ENCODE results near the gene KRTCAP2. TPM values are rescaled to one million over a fixed set of nuclear protein-coding genes. Genes with fewer than 3 reads are reported as not detected.
A peak's percentile ranks its signal among the peaks of the same experiment; 100 is the strongest.
"Not testable (repeated sequence)": the region's sequence is repeated elsewhere in the genome, so short reads cannot be mapped to it uniquely, and the experiment has no call there.

The KRTCAP2 gene
- polyA plus RNA-seq = 100 to 1,000 TPM; 144 to 286 (median 201) TPM
- long read RNA-seq, donor 1 = 0 reads
- long read RNA-seq, donor 2, transcript KRTCAP2-201 (5 exons, 552 nt) = major isoform, 37 of 60 reads
- long read RNA-seq, donor 2, transcript KRTCAP2-206 (4 exons, 785 nt) = minor isoform, 23 of 60 reads
- long read RNA-seq, donor 2, partial matches to known transcripts = 0 of 60 reads
- long read RNA-seq, donor 2, other reads (novel, unspliced or antisense) = 0 of 60 reads
- long read RNA-seq, donor 3, transcript KRTCAP2-206 (4 exons, 785 nt) = major isoform, 52 of 98 reads
- long read RNA-seq, donor 3, transcript KRTCAP2-201 (5 exons, 552 nt) = minor isoform, 46 of 98 reads
- long read RNA-seq, donor 3, partial matches to known transcripts = 0 of 98 reads
- long read RNA-seq, donor 3, other reads (novel, unspliced or antisense) = 0 of 98 reads
- long read RNA-seq, donor 4, partial matches to known transcripts = 0 of 3 reads
- long read RNA-seq, donor 4, other reads (novel, unspliced or antisense) = 0 of 3 reads
- long read RNA-seq, donor 5, transcript KRTCAP2-206 (4 exons, 785 nt) = major isoform, 29 of 48 reads
- long read RNA-seq, donor 5, transcript KRTCAP2-201 (5 exons, 552 nt) = minor isoform, 19 of 48 reads
- long read RNA-seq, donor 5, partial matches to known transcripts = 0 of 48 reads
- long read RNA-seq, donor 5, other reads (novel, unspliced or antisense) = 0 of 48 reads
- long read RNA-seq, donor 6, transcript KRTCAP2-206 (4 exons, 785 nt) = major isoform, 58 of 114 reads
- long read RNA-seq, donor 6, transcript KRTCAP2-201 (5 exons, 552 nt) = minor isoform, 56 of 114 reads
- long read RNA-seq, donor 6, partial matches to known transcripts = 0 of 114 reads
- long read RNA-seq, donor 6, other reads (novel, unspliced or antisense) = 0 of 114 reads
- long read RNA-seq, donor 7 = 0 reads
- long read RNA-seq, donor 8, transcript KRTCAP2-206 (4 exons, 785 nt) = major isoform, 5 of 10 reads
- long read RNA-seq, donor 8, partial matches to known transcripts = 0 of 10 reads
- long read RNA-seq, donor 8, other reads (novel, unspliced or antisense) = 0 of 10 reads
- long read RNA-seq, donor 9, transcript KRTCAP2-201 (5 exons, 552 nt) = major isoform, 17 of 25 reads
- long read RNA-seq, donor 9, transcript KRTCAP2-206 (4 exons, 785 nt) = minor isoform, 8 of 25 reads
- long read RNA-seq, donor 9, partial matches to known transcripts = 0 of 25 reads
- long read RNA-seq, donor 9, other reads (novel, unspliced or antisense) = 0 of 25 reads
- long read RNA-seq, donor 10, transcript KRTCAP2-206 (4 exons, 785 nt) = minor isoform, 79 of 163 reads
- long read RNA-seq, donor 10, transcript KRTCAP2-201 (5 exons, 552 nt) = major isoform, 82 of 163 reads
- long read RNA-seq, donor 10, partial matches to known transcripts = 0 of 163 reads
- long read RNA-seq, donor 10, other reads (novel, unspliced or antisense) = 0 of 163 reads

GRCh38 chr1:155172732-155173477, at the start of gene KRTCAP2:
Gene KRTCAP2, minus strand, starts transcription at chr1:155173304. Its CDS starts 80 bp downstream, at chr1:155173224.
- Histone ChIP-seq H3K9me3 (ENCODE audit: control insufficient read depth in 2 of 2, insufficient read depth in 1 of 2, low read depth in 1 of 2, low read length in 1 of 2) (no peaks in the 10 kb centered on the region), H3K4me1 (ENCODE audit: control insufficient read depth in 3 of 3, insufficient read depth in 2 of 3, low read depth in 1 of 3, low read length in 2 of 3) (peaks cover 3 to 13% (median 4%) of the 10 kb centered on the region in 3 donors), H3K27me3 (ENCODE audit: control insufficient read depth in 3 of 3, insufficient read depth in 3 of 3, low read length in 3 of 3) (peaks cover 0 to 24% (median 2%) of the 10 kb centered on the region in 3 donors), H3K36me3 (ENCODE audit: control insufficient read depth in 3 of 3, insufficient read depth in 2 of 3, low read depth in 1 of 3, low read length in 3 of 3) (peaks cover 0 to 25% (median 4%) of the 10 kb centered on the region in 3 donors), H3K4me3 (ENCODE audit: low read depth in 1 of 3, low read length in 3 of 3) (peak within 1 kb of the TSS; percentile 62 to 92 (median 86)), H3K27ac (ENCODE audit: low read depth in 1 of 3, low read length in 2 of 3) (peak within 1 kb of the TSS; percentile 81 to 90 (median 83))
- FAIRE-seq (no peak), DNase-seq (peak; percentile 96 to 97)
- 0 to 1% (median 1%) methylated on average over 43 to 57 of the region's 57 CpGs for WGBS, 3 donors

GRCh38 chr1:155220211-155220965, 47.3 kb upstream of the KRTCAP2 start:
- DNase-seq = peak in 1 of 2 donors; percentile 77
- H3K4me3 ChIP-seq (ENCODE audit: low read depth in 1 of 3, low read length in 3 of 3); H3K9me3 ChIP-seq (ENCODE audit: control insufficient read depth in 2 of 2, insufficient read depth in 1 of 2, low read depth in 1 of 2, low read length in 1 of 2); H3K27me3 ChIP-seq (ENCODE audit: control insufficient read depth in 3 of 3, insufficient read depth in 3 of 3, low read length in 3 of 3); FAIRE-seq: not testable (repeated sequence)
- peaks cover 0 to 10% (median 0%) of the 10 kb centered on the region in 3 donors for H3K4me1 ChIP-seq (ENCODE audit: control insufficient read depth in 3 of 3, insufficient read depth in 2 of 3, low read depth in 1 of 3, low read length in 2 of 3)
- H3K27ac ChIP-seq (ENCODE audit: low read depth in 1 of 3, low read length in 2 of 3) = peak overlapping the region in 2 of 3 donors; percentile 37 to 51
- peaks cover 0 to 13% (median 0%) of the 10 kb centered on the region in 3 donors for H3K36me3 ChIP-seq (ENCODE audit: control insufficient read depth in 3 of 3, insufficient read depth in 2 of 3, low read depth in 1 of 3, low read length in 3 of 3)
- WGBS, 3 donors = 61 to 72% (median 72%) methylated on average over 10 of the region's 10 CpGs

GRCh38 chr1:155219592-155220031, 46.5 kb upstream of the KRTCAP2 start:
- DNase-seq = peak; percentile 38 to 87
- Histone ChIP-seq H3K36me3 (ENCODE audit: control insufficient read depth in 3 of 3, insufficient read depth in 2 of 3, low read depth in 1 of 3, low read length in 3 of 3) (peaks cover 0 to 21% (median 0%) of the 10 kb centered on the region in 3 donors), H3K4me3 (ENCODE audit: low read depth in 1 of 3, low read length in 3 of 3) (peak overlapping the region in 1 of 3 donors; percentile 43), H3K27ac (ENCODE audit: low read depth in 1 of 3, low read length in 2 of 3) (peak overlapping the region in 2 of 3 donors; percentile 51 to 71), H3K27me3 (ENCODE audit: control insufficient read depth in 3 of 3, insufficient read depth in 3 of 3, low read length in 3 of 3) (no peaks in the 10 kb centered on the region), H3K9me3 (ENCODE audit: control insufficient read depth in 2 of 2, insufficient read depth in 1 of 2, low read depth in 1 of 2, low read length in 1 of 2) (no peaks in the 10 kb centered on the region), H3K4me1 (ENCODE audit: control insufficient read depth in 3 of 3, insufficient read depth in 2 of 3, low read depth in 1 of 3, low read length in 2 of 3) (peaks cover 0 to 7% (median 0%) of the 10 kb centered on the region in 3 donors)
- WGBS, 3 donors = 5 to 20% (median 15%) methylated on average over 1 of the region's 1 CpG
- FAIRE-seq = no peak

- Histone ChIP-seq H3K36me3 (ENCODE audit: control insufficient read depth in 3 of 3, insufficient read depth in 2 of 3, low read depth in 1 of 3, low read length in 3 of 3) (peaks cover 0 to 21% (median 0%) of the 10 kb centered on the region in 3 donors), H3K4me3 (ENCODE audit: low read depth in 1 of 3, low read length in 3 of 3) (peak overlapping the region in 1 of 3 donors; percentile 43), H3K27me3 (ENCODE audit: control insufficient read depth in 3 of 3, insufficient read depth in 3 of 3, low read length in 3 of 3) (no peaks in the 10 kb centered on the region), H3K9me3 (ENCODE audit: control insufficient read depth in 2 of 2, insufficient read depth in 1 of 2, low read depth in 1 of 2, low read length in 1 of 2) (no peaks in the 10 kb centered on the region), H3K27ac (ENCODE audit: low read depth in 1 of 3, low read length in 2 of 3) (peak overlapping the region in 2 of 3 donors; percentile 51 to 71), H3K4me1 (ENCODE audit: control insufficient read depth in 3 of 3, insufficient read depth in 2 of 3, low read depth in 1 of 3, low read length in 2 of 3) (peaks cover 0 to 7% (median 0%) of the 10 kb centered on the region in 3 donors)
- FAIRE-seq (no peak), DNase-seq (peak; percentile 62 to 87)
- 45 to 52% (median 48%) methylated on average over 7 of the region's 7 CpGs for WGBS, 3 donors
These were observed 45.9 kb upstream of the KRTCAP2 start for GRCh38 chr1:155218854-155219591.

GRCh38 chr1:155214702-155215101, 41.6 kb upstream of the KRTCAP2 start:
- H3K27ac ChIP-seq (ENCODE audit: low read depth in 1 of 3, low read length in 2 of 3); H3K27me3 ChIP-seq (ENCODE audit: control insufficient read depth in 3 of 3, insufficient read depth in 3 of 3, low read length in 3 of 3); H3K9me3 ChIP-seq (ENCODE audit: control insufficient read depth in 2 of 2, insufficient read depth in 1 of 2, low read depth in 1 of 2, low read length in 1 of 2); DNase-seq; H3K4me3 ChIP-seq (ENCODE audit: low read depth in 1 of 3, low read length in 3 of 3); FAIRE-seq; H3K4me1 ChIP-seq (ENCODE audit: control insufficient read depth in 3 of 3, insufficient read depth in 2 of 3, low read depth in 1 of 3, low read length in 2 of 3): not testable (repeated sequence)
- H3K36me3 ChIP-seq (ENCODE audit: control insufficient read depth in 3 of 3, insufficient read depth in 2 of 3, low read depth in 1 of 3, low read length in 3 of 3) = peaks cover 0 to 34% (median 0%) of the 10 kb centered on the region in 3 donors
- 76 to 84% (median 77%) methylated on average over 3 to 9 of the region's 10 CpGs for WGBS, 3 donors

GRCh38 chr1:155212051-155212440, 38.9 kb upstream of the KRTCAP2 start:
- not testable (repeated sequence) for H3K27ac ChIP-seq (ENCODE audit: low read depth in 1 of 3, low read length in 2 of 3); DNase-seq; H3K9me3 ChIP-seq (ENCODE audit: control insufficient read depth in 2 of 2, insufficient read depth in 1 of 2, low read depth in 1 of 2, low read length in 1 of 2); H3K27me3 ChIP-seq (ENCODE audit: control insufficient read depth in 3 of 3, insufficient read depth in 3 of 3, low read length in 3 of 3); FAIRE-seq; H3K4me3 ChIP-seq (ENCODE audit: low read depth in 1 of 3, low read length in 3 of 3)
- H3K36me3 ChIP-seq (ENCODE audit: control insufficient read depth in 3 of 3, insufficient read depth in 2 of 3, low read depth in 1 of 3, low read length in 3 of 3) = peaks cover 0 to 34% (median 0%) of the 10 kb centered on the region in 3 donors
- WGBS, 3 donors = 75 to 85% (median 76%) methylated on average over 7 of the region's 7 CpGs
- H3K4me1 ChIP-seq (ENCODE audit: control insufficient read depth in 3 of 3, insufficient read depth in 2 of 3, low read depth in 1 of 3, low read length in 2 of 3) = peaks cover 0 to 20% (median 8%) of the 10 kb centered on the region in 3 donors

All from small intestine (tissue), 16 donors.